Measurements from ENCODE around the gene PIP5KL1.

DNA sequence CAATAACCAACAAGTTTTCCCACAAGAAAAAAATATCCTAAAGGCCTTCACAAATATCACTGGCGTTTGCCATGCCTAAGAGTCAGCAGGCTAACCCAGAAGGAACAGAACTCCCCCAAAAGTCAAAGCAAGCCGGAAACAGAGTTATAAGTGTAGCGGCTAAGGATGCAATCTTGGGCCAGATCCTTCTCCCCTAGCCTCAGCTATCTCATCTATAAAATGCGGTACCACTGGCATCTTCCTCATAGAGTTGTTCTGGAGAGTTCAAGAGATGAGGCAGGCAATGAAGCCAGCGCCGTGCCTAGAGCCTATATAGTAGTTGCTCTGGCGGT is 6.4 kb upstream of the PIP5KL1 start:
- TF ChIP-seq ZNF8 (CRISPR knock-in tag; IDR thresholded peaks at IDR 0.05) (no peak), ZFP30 (CRISPR knock-in tag; IDR thresholded peaks at IDR 0.05) (no peak), GLIS3 (CRISPR knock-in tag; IDR thresholded peaks at IDR 0.05) (no peak), ZNF565 (CRISPR knock-in tag; conservative IDR thresholded peaks at IDR 0.05; ENCODE audit: low read depth) (no peak), CSDC2 (CRISPR knock-in tag; IDR thresholded peaks at IDR 0.05) (no peak), SNAI2 (CRISPR knock-in tag; IDR thresholded peaks at IDR 0.05) (no peak), ZFP3 (CRISPR knock-in tag; IDR thresholded peaks at IDR 0.05) (no peak), RARB (CRISPR knock-in tag; IDR thresholded peaks at IDR 0.05) (no peak), ARNTL (CRISPR knock-in tag; IDR thresholded peaks at IDR 0.05; ENCODE audit: borderline replicate concordance, low read depth) (no peak), TOX (CRISPR knock-in tag; IDR thresholded peaks at IDR 0.05; ENCODE audit: borderline replicate concordance) (no peak), ZC3H10 (CRISPR knock-in tag; IDR thresholded peaks at IDR 0.05) (no peak)
- TF ChIP-seq, protein P1, sequence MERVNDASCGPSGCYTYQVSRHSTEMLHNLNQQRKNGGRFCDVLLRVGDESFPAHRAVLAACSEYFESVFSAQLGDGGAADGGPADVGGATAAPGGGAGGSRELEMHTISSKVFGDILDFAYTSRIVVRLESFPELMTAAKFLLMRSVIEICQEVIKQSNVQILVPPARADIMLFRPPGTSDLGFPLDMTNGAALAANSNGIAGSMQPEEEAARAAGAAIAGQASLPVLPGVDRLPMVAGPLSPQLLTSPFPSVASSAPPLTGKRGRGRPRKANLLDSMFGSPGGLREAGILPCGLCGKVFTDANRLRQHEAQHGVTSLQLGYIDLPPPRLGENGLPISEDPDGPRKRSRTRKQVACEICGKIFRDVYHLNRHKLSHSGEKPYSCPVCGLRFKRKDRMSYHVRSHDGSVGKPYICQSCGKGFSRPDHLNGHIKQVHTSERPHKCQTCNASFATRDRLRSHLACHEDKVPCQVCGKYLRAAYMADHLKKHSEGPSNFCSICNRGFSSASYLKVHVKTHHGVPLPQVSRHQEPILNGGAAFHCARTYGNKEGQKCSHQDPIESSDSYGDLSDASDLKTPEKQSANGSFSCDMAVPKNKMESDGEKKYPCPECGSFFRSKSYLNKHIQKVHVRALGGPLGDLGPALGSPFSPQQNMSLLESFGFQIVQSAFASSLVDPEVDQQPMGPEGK (CRISPR knock-in tag; IDR thresholded peaks at IDR 0.05; ENCODE audit: borderline replicate concordance) = no peak
- TF ChIP-seq, protein P2, sequence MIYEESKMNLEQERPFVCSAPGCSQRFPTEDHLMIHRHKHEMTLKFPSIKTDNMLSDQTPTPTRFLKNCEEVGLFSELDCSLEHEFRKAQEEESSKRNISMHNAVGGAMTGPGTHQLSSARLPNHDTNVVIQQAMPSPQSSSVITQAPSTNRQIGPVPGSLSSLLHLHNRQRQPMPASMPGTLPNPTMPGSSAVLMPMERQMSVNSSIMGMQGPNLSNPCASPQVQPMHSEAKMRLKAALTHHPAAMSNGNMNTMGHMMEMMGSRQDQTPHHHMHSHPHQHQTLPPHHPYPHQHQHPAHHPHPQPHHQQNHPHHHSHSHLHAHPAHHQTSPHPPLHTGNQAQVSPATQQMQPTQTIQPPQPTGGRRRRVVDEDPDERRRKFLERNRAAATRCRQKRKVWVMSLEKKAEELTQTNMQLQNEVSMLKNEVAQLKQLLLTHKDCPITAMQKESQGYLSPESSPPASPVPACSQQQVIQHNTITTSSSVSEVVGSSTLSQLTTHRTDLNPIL (CRISPR knock-in tag; IDR thresholded peaks at IDR 0.05; ENCODE audit: low read depth) = no peak

Data from SK-N-SH treated with all-trans-retinoic acid at 6 μM for 48 hours (cell line).